KMS-11 (cell line): ENCODE data around the gene GDF15.

ENCODE experiments used
- H2AFZ ChIP-seq: fragments of 200-600 bp; sonication (generic); 2 replicates; pipeline ENCODE4 v1.6.1; 2016; ENCODE audit warnings: antibody characterized with exemption, mixed run types, low read depth
- H3K27ac ChIP-seq: fragments of 200-600 bp; sonication (generic); 2 replicates; pipeline ENCODE4 v1.6.1; 2016; ENCODE audit warnings: mild to moderate bottlenecking, mixed run types
- H3K27me3 ChIP-seq: fragments of 200-600 bp; sonication (generic); 2 replicates; pipeline ENCODE4 v1.6.1; 2017; ENCODE audit warnings: mild to moderate bottlenecking, low read depth, mixed run types, moderate library complexity; ENCODE audit not compliant: insufficient read depth
- H3K36me3 ChIP-seq: fragments of 200-600 bp; sonication (generic); 2 replicates; pipeline ENCODE4 v1.6.1; 2017; ENCODE audit warnings: mild to moderate bottlenecking, mixed run types; ENCODE audit not compliant: insufficient read depth
- H3K4me1 ChIP-seq: fragments of 200-600 bp; sonication (generic); 2 replicates; pipeline ENCODE4 v1.6.1; 2016; ENCODE audit warnings: mild to moderate bottlenecking, low read depth, mixed run types; ENCODE audit not compliant: poor library complexity, severe bottlenecking
- H3K4me2 ChIP-seq: fragments of 200-600 bp; sonication (generic); 2 replicates; pipeline ENCODE4 v1.7.0; 2016; ENCODE audit warnings: mild to moderate bottlenecking, mixed run types
- H3K4me3 ChIP-seq: fragments of 200-600 bp; sonication (generic); IDR thresholded peaks from 2 replicates; pipeline ENCODE4 v1.6.1; 2017; ENCODE audit warnings: low read depth, low read length, mixed read lengths; ENCODE audit not compliant: insufficient read depth
- H3K79me2 ChIP-seq: fragments of 200-600 bp; sonication (generic); 2 replicates; pipeline ENCODE4 v1.6.1; 2016; ENCODE audit warnings: low read depth, mixed run types; ENCODE audit not compliant: insufficient read depth
- H3K9ac ChIP-seq: fragments of 200-600 bp; sonication (generic); 2 replicates; pipeline ENCODE4 v1.6.1; 2016; ENCODE audit warnings: mild to moderate bottlenecking, mixed run types
- H4K20me1 ChIP-seq: fragments of 200-600 bp; sonication (generic); 2 replicates; pipeline ENCODE4 v1.6.1; 2016; ENCODE audit warnings: mild to moderate bottlenecking, mixed run types; ENCODE audit not compliant: insufficient read depth
- CTCF ChIP-seq: fragments of 200-600 bp; sonication (generic); conservative IDR thresholded peaks from 2 replicates; pipeline ENCODE4 v1.6.1; 2017; ENCODE audit warnings: low read depth, mild to moderate bottlenecking, antibody characterized with exemption, low read length, moderate library complexity, mixed read lengths

Gene GDF15

GRCh38 chr19:18437491-18438330, 51.8 kb downstream of the GDF15 start, which contains the start of gene ISYNA1:
TSS of gene ISYNA1 (minus strand) at chr19:18438133. CDS start at chr19:18437979, 154 bp downstream.
- H2AFZ ChIP-seq, result no peak within 1 kb of the TSS; the same call in 1 of the 2 replicates
- no peak within 1 kb of the TSS for H3K27ac ChIP-seq
- no peaks in the 10 kb centered on the region for H3K27me3 ChIP-seq
- H4K20me1 ChIP-seq, result no peaks in the 10 kb centered on the region
- H3K4me1 ChIP-seq, result peaks cover 4% of the 10 kb centered on the region
- no peaks in the 10 kb centered on the region for H3K79me2 ChIP-seq
- no peak for TF ChIP-seq CTCF
- no peak within 1 kb of the TSS for H3K9ac ChIP-seq
- no peak within 1 kb of the TSS for H3K4me3 ChIP-seq
- no peak within 1 kb of the TSS for H3K4me2 ChIP-seq
- no peaks in the 10 kb centered on the region for H3K36me3 ChIP-seq

DNA sequence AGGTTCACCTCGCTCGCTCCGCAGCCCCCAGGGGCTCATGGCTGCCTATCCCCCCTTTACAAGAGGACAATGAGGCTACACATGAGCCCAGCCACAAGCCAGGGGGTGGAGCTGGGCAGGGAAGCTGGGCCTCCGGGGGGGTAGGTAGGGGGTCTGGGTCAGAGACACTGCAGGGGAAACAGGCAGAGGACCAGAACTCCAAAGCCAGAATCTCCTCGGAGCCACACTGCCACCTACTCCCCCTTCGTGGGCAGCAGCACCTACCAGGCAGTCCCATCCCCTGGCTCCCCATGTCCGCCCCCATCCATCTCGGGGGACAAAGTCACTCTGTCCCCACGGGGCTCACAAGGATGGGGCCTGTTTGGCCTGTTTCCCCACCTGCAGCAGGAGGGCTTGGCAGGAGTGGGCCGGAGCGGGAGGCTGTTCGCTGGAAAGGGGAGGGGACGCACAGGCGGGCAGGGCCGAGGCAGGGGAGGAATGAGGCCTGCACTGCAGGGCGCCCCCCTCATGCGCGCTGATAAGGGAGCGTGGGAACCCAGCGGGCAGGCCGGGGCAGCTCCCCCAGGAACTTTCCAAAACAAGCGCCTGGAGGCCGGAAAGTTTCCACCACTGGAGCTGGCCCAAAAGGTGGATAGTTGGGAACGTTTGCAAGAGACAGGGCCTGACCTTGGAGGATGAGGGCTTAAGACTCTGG, 52.5 kb downstream of the GDF15 start:
- no peaks in the 10 kb centered on the region for H4K20me1 ChIP-seq
- peaks cover 4% of the 10 kb centered on the region for H3K4me1 ChIP-seq
- no peak overlapping the region for H3K27ac ChIP-seq
- no peak for TF ChIP-seq CTCF
- no peak overlapping the region for H3K4me2 ChIP-seq
- no peaks in the 10 kb centered on the region for H3K36me3 ChIP-seq
- no peaks in the 10 kb centered on the region for H3K27me3 ChIP-seq
- H2AFZ ChIP-seq, result no peak overlapping the region
- H3K4me3 ChIP-seq, result no peak overlapping the region
- no peak overlapping the region for H3K9ac ChIP-seq
- no peaks in the 10 kb centered on the region for H3K79me2 ChIP-seq
